Neutrophil (primary cell): Measurements from ENCODE around the gene CABLES1.

ENCODE experiments used
- H3K27ac ChIP-seq: fragments of 200-600 bp; sonication (generic); 2 replicates; pipeline ENCODE4 v1.5.1; 2016; ENCODE audit warnings: mild to moderate bottlenecking, moderate library complexity
- H3K27me3 ChIP-seq: fragments of 200-600 bp; sonication (generic); 2 replicates; pipeline ENCODE4 v1.6.0; 2016; ENCODE audit warnings: mild to moderate bottlenecking
- H3K36me3 ChIP-seq: fragments of 200-600 bp; sonication (generic); 2 replicates; pipeline ENCODE4 v1.5.1; 2017
- H3K4me1 ChIP-seq, 2 experiments: fragments of 200-600 bp in 1 of 2; sonication (generic) in 1 of 2; 1 replicate in 1 of 2; 2 replicates in 1 of 2; pipeline versions ENCODE4 v1.5.1 to v1.6.1; 2013 to 2016; ENCODE audit warnings: low read depth in 1 of 2, low read length in 1 of 2, mild to moderate bottlenecking in 1 of 2, moderate library complexity in 1 of 2; ENCODE audit not compliant: control insufficient read depth in 1 of 2, insufficient read depth in 1 of 2
- H3K4me3 ChIP-seq, 2 experiments: fragments of 200-600 bp in 1 of 2; sonication (generic) in 1 of 2; 1 replicate in 1 of 2; 2 replicates in 1 of 2; pipeline ENCODE4 v1.5.1; 2013 to 2016; ENCODE audit warnings: low read depth in 1 of 2, low read length in 1 of 2, mild to moderate bottlenecking in 1 of 2, moderate library complexity in 1 of 2
- H3K9me3 ChIP-seq: fragments of 200-600 bp; sonication (generic); 2 replicates; pipeline ENCODE4 v1.5.1; 2016
- TF ChIP-seq, protein P1 (sequence below): fragments of 200-600 bp; sonication (generic); IDR thresholded peaks from 2 replicates; pipeline ENCODE4 v1.5.1; 2016; ENCODE audit warnings: antibody characterized with exemption

CABLES1 gene

DNA sequence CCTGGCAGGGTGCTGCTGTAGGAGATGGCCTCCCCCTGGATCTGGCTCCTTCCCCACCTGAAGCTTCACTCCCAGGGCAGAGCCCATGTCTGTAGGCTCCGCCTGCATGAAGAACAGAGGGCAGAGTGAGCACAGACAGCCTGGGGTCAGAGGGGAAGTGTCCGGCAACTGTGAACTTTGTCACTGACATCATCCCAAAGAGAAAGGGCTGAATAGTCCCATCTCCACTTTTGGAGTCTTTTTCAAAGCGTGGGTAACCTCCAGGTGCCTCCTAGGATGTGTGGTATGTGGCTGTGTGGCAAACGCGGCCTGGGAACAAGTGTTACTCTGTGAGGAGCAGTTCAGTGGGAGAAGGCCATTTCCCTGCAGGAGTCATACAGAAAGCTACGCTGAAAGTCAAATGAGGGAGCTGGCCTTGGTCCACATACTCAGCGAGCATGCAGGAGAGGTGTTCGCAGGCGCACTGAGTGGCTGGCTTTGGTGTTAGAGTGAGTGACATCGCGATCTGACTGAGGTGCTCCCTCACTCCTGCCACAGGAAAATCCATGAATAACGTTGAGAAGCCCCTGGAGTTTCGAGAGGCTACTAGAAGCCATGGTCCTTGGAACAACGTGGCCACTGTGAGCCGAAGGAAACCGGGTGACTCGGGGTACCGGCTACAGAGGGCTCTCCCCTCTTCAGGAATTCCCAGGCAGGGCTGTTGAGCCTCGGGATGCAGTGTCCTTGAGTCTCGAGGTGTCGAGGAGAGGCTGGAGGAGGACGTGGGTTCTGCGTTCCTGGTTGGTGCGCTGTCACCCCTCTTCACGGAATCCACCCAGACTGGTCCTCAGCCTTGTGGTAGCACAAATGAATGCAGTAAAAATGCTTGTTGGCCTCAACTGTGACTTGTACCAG lies 54.7 kb downstream of the CABLES1 start:
- Histone ChIP-seq H3K9me3 (no peaks in the 10 kb centered on the region), H3K27me3 (no peaks in the 10 kb centered on the region), H3K4me1 (no peaks in the 10 kb centered on the region), H3K27ac (no peak overlapping the region), H3K36me3 (no peaks in the 10 kb centered on the region), H3K4me3 (no peak overlapping the region)
- TF ChIP-seq, protein P1, sequence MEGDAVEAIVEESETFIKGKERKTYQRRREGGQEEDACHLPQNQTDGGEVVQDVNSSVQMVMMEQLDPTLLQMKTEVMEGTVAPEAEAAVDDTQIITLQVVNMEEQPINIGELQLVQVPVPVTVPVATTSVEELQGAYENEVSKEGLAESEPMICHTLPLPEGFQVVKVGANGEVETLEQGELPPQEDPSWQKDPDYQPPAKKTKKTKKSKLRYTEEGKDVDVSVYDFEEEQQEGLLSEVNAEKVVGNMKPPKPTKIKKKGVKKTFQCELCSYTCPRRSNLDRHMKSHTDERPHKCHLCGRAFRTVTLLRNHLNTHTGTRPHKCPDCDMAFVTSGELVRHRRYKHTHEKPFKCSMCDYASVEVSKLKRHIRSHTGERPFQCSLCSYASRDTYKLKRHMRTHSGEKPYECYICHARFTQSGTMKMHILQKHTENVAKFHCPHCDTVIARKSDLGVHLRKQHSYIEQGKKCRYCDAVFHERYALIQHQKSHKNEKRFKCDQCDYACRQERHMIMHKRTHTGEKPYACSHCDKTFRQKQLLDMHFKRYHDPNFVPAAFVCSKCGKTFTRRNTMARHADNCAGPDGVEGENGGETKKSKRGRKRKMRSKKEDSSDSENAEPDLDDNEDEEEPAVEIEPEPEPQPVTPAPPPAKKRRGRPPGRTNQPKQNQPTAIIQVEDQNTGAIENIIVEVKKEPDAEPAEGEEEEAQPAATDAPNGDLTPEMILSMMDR, result no peak

DNA sequence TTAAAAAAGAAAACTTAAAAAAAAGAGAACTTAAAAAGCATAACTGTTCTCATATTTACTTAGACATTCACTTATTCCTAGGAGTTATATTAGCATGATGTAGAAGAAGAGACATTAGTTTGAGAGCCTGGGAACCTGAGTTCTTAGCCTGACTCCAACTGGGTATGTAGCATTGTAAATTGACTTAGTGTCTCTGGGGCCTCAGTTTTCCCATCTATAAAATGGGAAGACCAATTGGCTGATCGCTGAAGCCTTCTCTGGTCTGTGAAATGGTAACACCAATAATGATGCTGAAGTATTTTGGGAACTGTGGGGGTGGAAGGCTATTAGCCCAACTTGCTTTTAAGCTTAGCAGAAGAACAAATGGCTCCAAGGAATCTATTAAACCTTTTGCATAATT lies 55.9 kb downstream of the CABLES1 start:
- no peaks in the 10 kb centered on the region for H3K4me1 ChIP-seq
- H3K27ac ChIP-seq, result no peak overlapping the region
- H3K27me3 ChIP-seq, result no peaks in the 10 kb centered on the region
- no peaks in the 10 kb centered on the region for H3K9me3 ChIP-seq
- H3K4me3 ChIP-seq, result no peak overlapping the region
- TF ChIP-seq, protein P1, result no peak
- no peaks in the 10 kb centered on the region for H3K36me3 ChIP-seq

DNA sequence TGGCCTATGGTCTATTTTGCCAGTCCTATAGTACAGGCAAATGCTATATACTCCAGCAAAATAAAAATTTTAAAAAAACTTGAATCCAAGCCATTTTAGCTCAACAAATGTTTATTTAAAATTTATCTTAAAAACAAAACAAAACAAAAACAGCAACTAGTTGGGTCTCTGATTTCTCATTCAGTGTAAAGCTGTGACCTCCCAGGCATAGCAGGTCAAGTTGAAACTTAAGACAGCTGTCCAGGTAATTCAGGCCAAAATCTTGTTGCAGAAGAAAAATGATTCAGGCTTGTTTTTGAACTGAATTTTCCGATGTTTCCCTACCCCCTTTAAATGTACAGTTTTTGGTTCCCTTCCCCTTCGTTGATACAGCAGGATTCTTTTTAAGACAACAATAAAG lies 58.5 kb downstream of the CABLES1 start:
- Histone ChIP-seq H3K36me3 (no peaks in the 10 kb centered on the region), H3K9me3 (no peaks in the 10 kb centered on the region), H3K27ac (no peak overlapping the region), H3K4me3 (no peak overlapping the region), H3K4me1 (no peaks in the 10 kb centered on the region), H3K27me3 (no peaks in the 10 kb centered on the region)
- TF ChIP-seq, protein P1, result no peak

DNA sequence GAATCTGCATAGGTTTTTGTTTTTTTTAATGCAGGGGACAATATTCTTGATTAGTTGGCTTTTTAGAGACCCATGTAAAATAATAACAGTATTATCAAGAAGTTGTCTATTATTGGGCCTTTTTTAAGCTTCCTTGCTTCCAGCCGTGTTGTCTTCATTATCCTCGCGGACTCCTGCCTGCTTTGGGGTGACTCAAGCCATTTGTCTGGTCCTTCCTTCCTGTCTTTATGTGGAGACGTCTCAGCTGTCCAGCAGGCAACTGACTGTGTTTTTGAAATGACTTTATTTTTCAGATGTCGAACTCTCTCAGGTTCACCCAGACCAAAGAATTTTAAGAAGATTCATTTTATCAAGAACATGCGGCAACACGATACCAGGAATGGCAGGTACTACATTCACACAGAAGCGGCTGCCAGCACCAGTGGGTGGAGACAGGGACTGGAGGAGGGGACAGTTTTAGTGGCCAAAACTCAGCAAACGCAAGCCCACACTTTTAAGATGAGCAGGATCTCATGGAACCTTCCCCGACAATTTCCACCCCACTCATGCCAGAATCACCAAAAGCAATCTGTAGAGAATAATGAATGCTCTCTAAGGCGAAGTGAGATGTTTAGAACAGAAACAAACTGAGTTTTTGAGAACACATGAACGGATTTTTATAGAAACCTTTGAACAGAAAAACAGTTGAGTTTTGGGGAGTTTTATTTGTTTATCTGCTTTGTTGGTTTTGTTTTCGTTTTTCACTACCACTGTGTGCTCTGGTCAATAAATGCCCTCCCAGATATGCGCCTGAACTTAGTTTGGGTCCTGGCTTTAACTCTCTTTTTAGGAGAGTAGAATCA lies 59.1 kb downstream of the CABLES1 start:
- Histone ChIP-seq H3K4me1 (no peaks in the 10 kb centered on the region), H3K4me3 (no peak overlapping the region), H3K9me3 (no peaks in the 10 kb centered on the region), H3K36me3 (no peaks in the 10 kb centered on the region), H3K27ac (no peak overlapping the region), H3K27me3 (no peaks in the 10 kb centered on the region)
- TF ChIP-seq, protein P1, result no peak

DNA sequence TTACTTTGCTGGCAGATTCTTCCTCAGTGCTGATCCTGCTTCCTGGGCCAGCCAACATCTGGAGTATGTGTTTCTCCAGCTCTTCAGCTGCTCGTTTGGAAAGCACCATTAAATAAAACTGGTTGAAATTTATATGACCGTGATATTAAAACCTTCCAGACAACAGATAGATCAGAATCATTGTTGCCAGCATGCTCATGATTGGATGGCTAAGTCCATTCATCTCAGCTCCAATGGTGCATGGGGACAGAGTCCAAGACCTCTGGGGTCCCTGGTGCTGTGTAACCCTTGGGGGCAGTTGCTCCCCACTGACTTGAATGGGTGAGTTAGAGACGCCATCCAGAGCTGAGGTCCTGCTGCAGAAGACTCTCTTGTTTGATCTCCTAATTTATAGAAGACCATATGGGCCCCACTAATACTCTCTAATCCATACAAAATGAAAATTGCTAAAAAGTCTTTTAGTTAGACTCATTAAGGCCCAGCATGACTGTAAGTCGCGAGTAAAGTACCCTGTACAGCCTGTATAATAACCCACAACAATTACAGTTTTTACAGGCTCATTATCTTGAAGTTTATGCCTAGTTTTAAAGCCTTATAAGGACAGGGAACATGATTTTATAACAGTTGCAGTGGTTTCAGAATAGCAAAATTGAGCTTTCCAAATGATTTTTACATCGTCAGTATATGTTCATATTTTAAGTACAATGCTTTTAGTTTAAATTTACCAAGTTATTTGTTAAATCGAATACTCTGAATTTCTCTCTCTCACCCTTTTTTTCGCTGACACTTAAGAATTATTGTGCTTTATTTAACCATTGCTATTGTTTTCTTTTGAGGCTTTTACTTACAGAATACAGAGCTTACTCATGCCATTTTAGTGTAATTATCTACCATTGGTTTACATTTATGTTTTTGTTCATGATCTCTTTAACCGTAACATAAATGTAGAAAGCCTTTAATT lies 60.0 kb downstream of the CABLES1 start:
- Histone ChIP-seq H3K9me3 (no peaks in the 10 kb centered on the region), H3K27ac (no peak overlapping the region), H3K4me3 (no peak overlapping the region), H3K36me3 (no peaks in the 10 kb centered on the region), H3K27me3 (no peaks in the 10 kb centered on the region), H3K4me1 (no peaks in the 10 kb centered on the region)
- TF ChIP-seq, protein P1, result no peak
